HG02870 (cell line): ENCODE measurements around the gene COL6A2.
"Not testable (repeated sequence)": the region's sequence is repeated elsewhere in the genome, so short reads cannot be mapped to it uniquely, and the experiment has no call there.

Experiments used
- ATAC-seq: cut with Tn5 transposase; IDR thresholded peaks from one replicate; pipeline ENCODE4 v1.9.1; 2021; ENCODE audit warnings: mild to moderate bottlenecking, moderate library complexity; ENCODE audit not compliant: unreplicated experiment

Gene COL6A2

GRCh38 chr21:46139686-46140085 lies 41.8 kb downstream of the COL6A2 start:
- ATAC-seq: no peak

GRCh38 chr21:46140352-46141003 lies 42.6 kb downstream of the COL6A2 start:
- ATAC-seq: not testable (repeated sequence)

DNA sequence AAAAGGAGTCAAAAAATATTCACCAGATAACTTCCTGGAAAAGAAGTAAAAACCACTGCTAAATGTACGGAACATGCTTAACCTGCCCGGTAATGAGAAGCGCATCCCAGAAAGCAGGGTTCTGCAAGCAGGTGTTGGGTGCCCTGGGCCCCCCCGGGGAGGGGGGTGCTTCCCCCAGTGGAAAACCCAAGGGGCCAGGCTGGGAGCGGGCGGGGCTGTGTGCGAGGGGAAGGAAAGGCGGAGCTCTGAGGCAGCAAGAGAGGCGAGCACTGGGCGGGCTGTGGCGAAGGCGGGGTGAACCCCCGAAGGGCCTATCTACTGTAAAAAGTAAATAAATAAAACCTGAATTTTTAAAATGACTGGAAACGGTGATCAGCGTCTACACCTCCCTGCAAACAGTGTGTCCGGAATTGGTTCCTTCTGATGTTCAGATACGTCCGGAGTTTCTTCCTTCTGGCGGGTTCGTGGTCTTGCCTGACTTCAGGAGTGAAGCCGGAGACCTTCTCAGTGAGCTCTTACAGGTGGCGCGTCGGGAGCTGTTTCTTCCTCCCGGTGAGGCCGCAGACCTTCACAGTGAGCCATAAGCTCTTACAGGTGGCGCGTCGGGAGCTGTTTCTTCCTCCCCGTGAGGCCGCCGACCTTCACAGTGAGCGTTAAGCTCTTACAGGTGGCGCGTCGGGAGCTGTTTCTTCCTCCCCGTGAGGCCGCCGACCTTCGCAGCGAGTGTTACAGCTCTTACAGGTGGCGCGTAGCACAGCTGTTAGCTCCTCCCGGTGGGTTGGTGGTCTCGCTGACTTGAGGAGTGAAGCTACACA lies 44.1 kb downstream of the COL6A2 start:
- ATAC-seq: no peak

DNA sequence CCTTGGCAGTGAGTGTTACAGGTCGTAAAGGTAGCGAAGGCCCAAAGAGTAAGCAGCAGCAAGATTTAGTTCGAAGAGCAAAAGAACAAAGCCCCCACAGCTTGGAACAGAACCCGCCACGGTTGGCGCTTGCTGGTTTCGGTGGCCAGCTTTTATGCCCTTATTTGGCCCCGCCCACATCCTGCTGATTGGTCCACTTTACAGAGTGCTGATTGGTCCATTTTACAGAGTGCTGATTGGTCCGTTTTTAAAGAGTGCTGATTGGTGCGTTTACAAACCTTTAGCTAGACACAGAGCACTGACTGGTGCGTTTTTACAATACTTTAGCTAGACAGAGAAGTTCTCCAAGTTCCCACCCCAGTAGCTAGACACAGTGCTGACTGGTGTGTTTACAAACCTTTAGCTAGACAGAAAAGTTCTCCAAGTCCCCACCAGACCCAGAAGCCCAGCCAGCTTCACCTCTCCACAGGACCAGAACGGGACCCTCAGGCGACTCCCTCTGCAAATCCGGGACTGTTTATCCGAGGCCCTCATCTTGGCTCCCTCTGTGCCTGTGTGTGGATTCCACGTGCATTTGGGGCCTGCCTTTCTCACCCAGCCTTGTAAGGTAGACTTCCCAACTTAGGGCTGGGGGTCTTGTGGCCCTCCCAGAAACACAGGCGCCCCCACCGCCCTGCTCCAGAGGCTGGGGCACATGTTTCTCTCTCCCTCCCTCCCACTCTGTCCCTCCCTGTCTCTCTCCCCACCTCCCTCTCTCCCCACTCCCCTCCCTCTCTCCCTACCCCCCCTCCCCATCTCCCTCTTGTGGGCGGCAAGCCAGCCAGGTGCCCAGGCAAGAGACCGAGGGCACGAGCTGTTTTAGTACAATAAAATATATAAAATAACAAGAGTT lies 44.9 kb downstream of the COL6A2 start:
- no peak for ATAC-seq

- no peak for ATAC-seq
Observed at GRCh38 chr21:46144464-46145070, 46.7 kb downstream of the COL6A2 start.

DNA sequence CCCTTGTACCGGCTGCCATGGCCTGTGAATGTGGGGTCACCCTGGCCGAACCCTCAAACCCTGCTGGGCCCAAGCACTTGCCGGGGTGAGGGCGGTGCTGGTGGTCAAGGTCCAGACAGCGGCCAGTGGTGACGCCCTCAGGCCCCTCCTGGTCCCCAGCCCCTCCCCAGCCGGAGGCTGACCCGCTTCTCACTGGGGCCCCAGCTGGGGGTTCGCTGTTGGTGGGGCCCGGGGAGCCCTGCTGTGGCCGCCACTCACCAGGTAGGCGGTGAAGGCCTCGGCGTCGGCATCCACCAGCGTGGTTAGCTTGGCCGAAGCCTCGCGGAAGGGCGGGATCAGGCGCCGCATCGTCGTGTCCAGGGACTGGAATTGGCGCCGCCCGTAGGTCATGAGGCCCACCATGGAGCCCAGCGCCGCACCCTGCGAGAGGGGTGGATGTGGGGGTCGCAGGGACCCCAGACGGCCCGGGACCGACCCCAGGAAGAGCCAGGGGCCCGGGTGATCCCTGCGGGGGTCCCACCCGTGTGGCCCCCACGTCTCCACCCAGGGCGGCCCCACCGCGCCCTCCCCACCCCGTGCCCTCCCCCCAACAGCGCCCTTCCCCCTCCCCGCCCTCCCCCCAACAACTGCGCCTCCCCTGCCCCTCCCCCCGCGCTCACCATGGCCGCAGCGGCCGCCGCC lies 47.4 kb downstream of the COL6A2 start:
- ATAC-seq: no peak

- ATAC-seq: no peak
Observed at GRCh38 chr21:46145840-46146691, 48.2 kb downstream of the COL6A2 start.

DNA sequence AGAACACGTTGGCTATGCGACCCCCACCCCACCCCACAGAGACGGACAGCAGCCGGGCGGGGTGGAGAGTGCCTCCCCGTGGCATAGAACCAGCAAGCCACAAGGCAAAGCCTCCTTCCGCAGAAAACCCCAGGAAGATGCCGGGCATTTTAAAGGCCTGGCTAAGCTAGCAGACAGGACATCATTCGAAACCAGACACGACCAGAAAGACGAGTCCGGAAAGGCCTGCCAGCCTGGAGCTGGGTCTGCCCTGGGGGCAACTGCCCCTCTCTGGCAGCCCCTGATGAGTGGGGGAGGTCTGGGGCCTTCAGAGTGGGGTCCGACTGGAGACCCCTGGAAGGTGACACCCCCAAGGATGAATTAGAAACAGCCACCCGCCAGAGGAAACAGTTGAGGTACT lies 48.9 kb downstream of the COL6A2 start:
- no peak for ATAC-seq

GRCh38 chr21:46147429-46147828 lies 49.5 kb downstream of the COL6A2 start:
- ATAC-seq: not testable (repeated sequence)

DNA sequence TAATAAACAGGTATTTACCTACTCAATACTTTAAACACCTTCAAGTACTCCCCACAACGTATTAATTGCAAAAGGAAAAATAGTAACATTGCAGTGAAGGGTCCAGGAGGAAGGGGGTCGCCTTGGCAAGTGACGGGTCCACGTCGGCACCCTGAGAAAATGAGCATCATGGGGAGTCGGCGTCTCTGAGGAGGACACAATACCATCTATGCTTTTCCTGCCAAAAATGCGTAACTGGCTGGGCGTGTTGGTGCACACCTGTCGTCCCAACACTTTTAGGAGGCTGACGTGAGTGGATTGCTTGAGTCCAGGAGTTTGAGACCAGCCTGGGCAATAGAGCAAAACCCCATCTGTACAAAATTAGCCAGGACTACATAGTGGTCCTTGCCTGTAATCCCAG lies 50.2 kb downstream of the COL6A2 start:
- ATAC-seq: no peak

DNA sequence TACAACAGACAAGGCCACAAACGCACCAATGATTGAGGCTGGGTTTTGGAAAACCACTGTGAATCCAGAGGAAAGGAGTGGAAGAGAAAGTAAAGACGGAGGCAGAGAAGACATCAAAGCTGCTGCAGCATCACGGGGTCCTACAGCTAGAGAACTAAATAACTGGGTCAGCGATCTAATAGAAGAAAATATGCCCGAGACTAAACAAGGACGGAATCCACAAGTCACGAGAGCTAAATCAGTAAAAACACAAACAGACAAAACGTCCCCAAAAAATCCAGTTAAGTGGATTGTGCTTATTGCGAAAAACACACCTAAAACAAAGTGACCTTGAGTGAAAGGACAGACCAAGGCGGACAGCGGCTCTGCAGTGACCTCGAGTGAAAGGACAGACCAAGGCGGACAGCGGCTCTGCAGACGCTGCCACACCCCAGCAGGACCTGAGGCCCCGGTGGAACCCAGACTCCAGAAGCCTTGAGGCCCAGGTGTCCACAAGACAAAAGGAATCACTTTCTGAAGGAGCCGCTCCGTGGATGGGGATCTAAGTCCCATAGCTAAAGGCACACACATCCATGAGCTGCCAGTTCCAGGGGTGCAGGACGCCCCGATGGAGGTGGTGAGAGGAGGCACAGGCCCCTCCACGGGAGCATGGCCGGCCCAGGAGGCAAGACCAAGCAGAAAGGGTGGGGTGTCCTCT lies 51.4 kb downstream of the COL6A2 start:
- ATAC-seq: no peak

DNA sequence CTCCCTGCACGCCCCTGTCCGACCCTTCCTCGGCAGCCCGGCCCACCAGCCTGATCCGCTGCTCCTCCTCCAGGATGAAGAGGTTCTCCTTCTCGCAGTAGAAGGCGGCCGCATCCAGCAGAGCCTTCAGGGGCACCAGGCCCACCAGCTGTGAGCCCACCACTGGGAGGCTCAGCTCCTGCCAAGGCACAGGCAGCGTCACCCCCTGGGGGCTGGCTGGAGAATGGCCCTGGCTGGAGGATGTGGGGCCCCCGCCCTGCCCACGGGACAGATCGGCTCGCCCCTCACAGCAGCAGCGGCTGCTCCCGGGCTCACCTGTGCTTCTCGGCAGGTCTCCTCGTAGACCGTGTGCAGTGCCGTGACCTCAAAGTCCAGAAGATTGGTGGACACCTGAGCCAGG lies 52.2 kb downstream of the COL6A2 start:
- no peak for ATAC-seq

- no peak for ATAC-seq
Observed at GRCh38 chr21:46150491-46151121, 52.7 kb downstream of the COL6A2 start.

GRCh38 chr21:46151261-46151988 lies 53.5 kb downstream of the COL6A2 start:
- ATAC-seq: no peak

DNA sequence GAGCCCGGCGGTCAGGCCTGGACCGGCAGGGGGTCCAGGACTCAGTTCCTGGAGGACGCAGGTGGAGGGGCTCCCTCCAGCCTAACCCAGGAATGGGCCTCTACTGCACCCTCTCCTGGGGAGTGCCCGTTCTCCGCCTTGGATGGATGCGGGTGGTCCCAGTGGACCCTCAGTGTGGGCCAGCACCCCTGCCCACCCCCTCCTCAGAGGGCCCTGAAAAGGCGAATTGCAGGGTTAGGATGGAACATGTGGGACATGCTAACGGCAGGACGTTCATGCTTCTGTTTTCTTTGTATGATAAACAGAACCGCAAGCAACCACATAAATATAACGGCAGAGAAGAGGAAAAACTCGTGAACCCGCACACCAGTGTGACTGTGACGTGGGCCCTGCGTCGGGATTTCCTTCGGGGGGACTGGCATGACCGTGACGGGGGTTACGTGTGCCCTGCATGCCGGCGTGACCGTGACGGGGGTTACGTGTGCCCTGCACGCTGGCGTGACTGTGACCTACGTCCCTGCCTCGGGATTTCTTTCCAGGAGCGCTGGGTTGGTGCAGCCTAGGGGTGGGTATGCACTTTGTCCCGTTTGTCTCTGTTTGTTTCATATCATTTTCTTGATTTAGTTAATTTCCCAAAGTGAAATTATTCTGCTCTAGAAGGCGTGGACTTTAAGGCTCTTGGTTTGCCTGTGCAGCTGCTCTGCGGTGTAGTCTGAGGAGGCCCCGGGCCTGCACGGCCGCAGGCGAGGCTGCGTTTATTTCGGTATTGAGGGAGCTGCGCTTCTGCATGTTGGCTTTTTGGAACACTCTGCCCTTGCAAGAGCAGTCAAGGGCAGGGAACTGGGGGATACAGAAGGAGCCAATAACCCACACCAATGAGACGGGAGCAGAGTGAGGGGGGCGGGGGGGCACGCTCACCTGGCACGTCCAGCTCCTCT lies 54.3 kb downstream of the COL6A2 start:
- ATAC-seq: no peak

- no peak for ATAC-seq
Observed at GRCh38 chr21:46152927-46153246, 55.0 kb downstream of the COL6A2 start.
